Measurements from ENCODE around the gene MXRA7. TPM values are rescaled to one million over a fixed set of nuclear protein-coding genes. Genes with fewer than 3 reads are reported as not detected.
"Not testable (repeated sequence)": the region's sequence is repeated elsewhere in the genome, so short reads cannot be mapped to it uniquely, and the experiment has no call there.

The MXRA7 gene
- total and polyA plus RNA-seq, 2 donors (not counting 1 experiment from before 2014, with no cell fraction given) = 5.5 to 16.1 TPM

GRCh38 chr17:76723812-76724211 lies 13.0 kb upstream of the MXRA7 start:
- H3K4me1 Mint-ChIP-seq = peaks cover 36% of the 10 kb centered on the region
- Histone ChIP-seq H3K27me3 (replicated peaks in 1 of 4; ENCODE audit: control extremely low read depth in 1 of 4, control insufficient read depth in 3 of 4, insufficient read depth in 4 of 4, low read length in 3 of 4) (no peaks in the 10 kb centered on the region), H3K36me3 (replicated peaks in 1 of 2; ENCODE audit: control extremely low read depth in 1 of 2, control insufficient read depth in 1 of 2, extremely low read depth in 1 of 2, insufficient read depth in 2 of 2, low read length in 1 of 2) (peaks cover 6 to 49% of the 10 kb centered on the region in 2 experiments), H3K4me3 (ENCODE audit: control extremely low read depth in 1 of 5, extremely low read depth in 1 of 5, insufficient read depth in 1 of 5, low read depth in 2 of 5, low read length in 4 of 5) (no peak overlapping the region), H2AFZ (ENCODE audit: insufficient read depth, low read depth, low read length, poor library complexity, severe bottlenecking) (no peak overlapping the region), H3K9ac (ENCODE audit: low read length) (no peak overlapping the region), H3K4me2 (replicated peaks; ENCODE audit: low read depth, low read length, poor library complexity, severe bottlenecking) (no peak overlapping the region), H3K79me2 (ENCODE audit: control insufficient read depth, insufficient read depth, low read length) (peaks cover 52% of the 10 kb centered on the region), H3K4me1 (ENCODE audit: control insufficient read depth in 2 of 2, insufficient read depth in 2 of 2, low read length in 2 of 2) (peaks cover 23 to 31% of the 10 kb centered on the region in 2 donors), H3K27ac (ENCODE audit: low read length in 2 of 2) (no peak overlapping the region), H3K9me3 (ENCODE audit: control extremely low read depth in 1 of 3, control insufficient read depth in 2 of 3, insufficient read depth in 1 of 3, low read length in 2 of 3) (no peaks in the 10 kb centered on the region), H4K20me1 (ENCODE audit: control insufficient read depth, insufficient read depth, low read length, poor library complexity, severe bottlenecking) (peaks cover 38% of the 10 kb centered on the region)
- H3K27ac Mint-ChIP-seq = no peak overlapping the region
- no peaks in the 10 kb centered on the region for H3K9me3 Mint-ChIP-seq (ENCODE audit: insufficient read depth)
- 100% methylated on average over 6 of the region's 9 CpGs for WGBS (ENCODE audit: insufficient coverage)
- intact Hi-C loops (cut with micrococcal nuclease) = no loop called here
- ChIA-PET CTCF (interaction anchor here (1.0 to 6.3 kb wide), 2 partner anchors 10 to 11 kb away, joined by 5 to 56 read pairs; no protein-coding TSS in a partner anchor), POLR2A (interaction anchor here (5.6 kb wide), 1 partner anchor 13 kb away, joined by 75 read pairs; the partner anchor contains the start of genes MFSD11 and SRSF2)
- DNase-seq (no peak), ATAC-seq (ENCODE audit: low read depth) (no peak)
- TF ChIP-seq CTCF (IDR thresholded peaks at IDR 0.05) (no peak), EZH2 (IDR thresholded peaks at IDR 0.05; ENCODE audit: borderline replicate concordance, insufficient read depth, low read depth, low read length, poor library complexity, severe bottlenecking) (no peak)
- no peak overlapping the region for H3K4me3 Mint-ChIP-seq
- H3K27me3 Mint-ChIP-seq = no peaks in the 10 kb centered on the region

- intact Hi-C loops (cut with micrococcal nuclease) = not testable (repeated sequence)
These were observed 12.2 kb upstream of the MXRA7 start for GRCh38 chr17:76722977-76723376.

More at GRCh38 chr17:76722977-76723376, 12.2 kb upstream of the MXRA7 start:
- DNase-seq; H3K4me3 Mint-ChIP-seq; H3K9me3 Mint-ChIP-seq (ENCODE audit: insufficient read depth); H3K27me3 ChIP-seq (replicated peaks in 1 of 4; ENCODE audit: control extremely low read depth in 1 of 4, control insufficient read depth in 3 of 4, insufficient read depth in 4 of 4, low read length in 3 of 4); H3K4me2 ChIP-seq (replicated peaks; ENCODE audit: low read depth, low read length, poor library complexity, severe bottlenecking); H3K27ac ChIP-seq (ENCODE audit: low read length in 2 of 2); H3K27ac Mint-ChIP-seq; ATAC-seq (ENCODE audit: low read depth); H3K4me3 ChIP-seq (ENCODE audit: control extremely low read depth in 1 of 5, extremely low read depth in 1 of 5, insufficient read depth in 1 of 5, low read depth in 2 of 5, low read length in 4 of 5); H3K27me3 Mint-ChIP-seq; H3K9ac ChIP-seq (ENCODE audit: low read length); H3K9me3 ChIP-seq (ENCODE audit: control extremely low read depth in 1 of 3, control insufficient read depth in 2 of 3, insufficient read depth in 1 of 3, low read length in 2 of 3); H2AFZ ChIP-seq (ENCODE audit: insufficient read depth, low read depth, low read length, poor library complexity, severe bottlenecking): not testable (repeated sequence)
- H3K36me3 ChIP-seq (replicated peaks in 1 of 2; ENCODE audit: control extremely low read depth in 1 of 2, control insufficient read depth in 1 of 2, extremely low read depth in 1 of 2, insufficient read depth in 2 of 2, low read length in 1 of 2) = peaks cover 13 to 57% of the 10 kb centered on the region in 2 experiments
- POLR2A ChIA-PET = interaction anchor here (0.8 kb wide), 1 partner anchor 12 kb away, joined by 6 read pairs; no protein-coding TSS in a partner anchor
- peaks cover 38% of the 10 kb centered on the region for H4K20me1 ChIP-seq (ENCODE audit: control insufficient read depth, insufficient read depth, low read length, poor library complexity, severe bottlenecking)
- H3K4me1 Mint-ChIP-seq = peaks cover 30% of the 10 kb centered on the region
- H3K4me1 ChIP-seq (ENCODE audit: control insufficient read depth in 2 of 2, insufficient read depth in 2 of 2, low read length in 2 of 2) = peaks cover 17 to 22% of the 10 kb centered on the region in 2 donors
- CTCF ChIA-PET = interaction anchor here (0.6 to 6.3 kb wide), 2 partner anchors 10 to 1347 kb away, joined by 4 to 56 read pairs; no protein-coding TSS in a partner anchor
- H3K79me2 ChIP-seq (ENCODE audit: control insufficient read depth, insufficient read depth, low read length) = peaks cover 44% of the 10 kb centered on the region
- 100% methylated on average over 3 of the region's 8 CpGs for WGBS (ENCODE audit: insufficient coverage)

All from B cell (primary cell).